HepG2 (cell line): ENCODE data around the gene C1orf35. TPM values are rescaled to one million over a fixed set of nuclear protein-coding genes. Genes with fewer than 3 reads are reported as not detected.

Experiments used
- CBX2 ChIP-seq, 2 experiments: fragments of 200-600 bp in 1 of 2; sonication (generic); formaldehyde crosslinking in 1 of 2; IDR thresholded peaks; 2 replicates each; pipeline versions ENCODE4 v1.7.0 to v1.8.1; 2018 to 2022; ENCODE audit warnings: low read depth in 2 of 2, low read length in 1 of 2, mild to moderate bottlenecking in 1 of 2, missing genetic modification reagents in 1 of 2
- ELF4 ChIP-seq: sonication (generic); formaldehyde crosslinking; IDR thresholded peaks from 2 replicates; pipeline ENCODE4 v1.5.0; 2020; ENCODE audit warnings: missing genetic modification reagents, mild to moderate bottlenecking, moderate library complexity, borderline replicate concordance
- GATA4 ChIP-seq: sonication (generic); IDR thresholded peaks from 2 replicates; pipeline ENCODE4 v1.6.1; 2016; ENCODE audit warnings: antibody characterized with exemption, low read depth, borderline replicate concordance
- HOXA3 ChIP-seq: sonication (generic); formaldehyde crosslinking; IDR thresholded peaks from 2 replicates; pipeline ENCODE4 v1.5.0; 2020; ENCODE audit warnings: missing genetic modification reagents
- KMT2A ChIP-seq: sonication (generic); formaldehyde crosslinking; IDR thresholded peaks from 2 replicates; pipeline ENCODE4 v1.4.0; 2020; ENCODE audit warnings: missing genetic modification reagents
- NR2F6 ChIP-seq, 2 experiments: IDR thresholded peaks; 2 replicates each; pipeline ENCODE4 v1.6.1; 2016; ENCODE audit warnings: antibody characterized with exemption in 1 of 2, mild to moderate bottlenecking in 1 of 2
- PAF1 ChIP-seq: IDR thresholded peaks from 2 replicates; pipeline ENCODE4 v1.6.1; 2016; ENCODE audit warnings: missing genetic modification reagents, missing compliant biosample characterization
- REL ChIP-seq: sonication (generic); formaldehyde crosslinking; conservative IDR thresholded peaks from 2 replicates; pipeline ENCODE4 v1.8.0; 2022; ENCODE audit warnings: mild to moderate bottlenecking, missing genetic modification reagents, moderate library complexity
- ZC3H13 ChIP-seq: sonication (generic); formaldehyde crosslinking; IDR thresholded peaks from 2 replicates; pipeline ENCODE4 v1.8.1; 2023; ENCODE audit warnings: mild to moderate bottlenecking, missing genetic modification reagents, moderate library complexity
- ZNF333 ChIP-seq: sonication (generic); formaldehyde crosslinking; IDR thresholded peaks from 2 replicates; pipeline ENCODE4 v1.4.0; 2020; ENCODE audit warnings: mild to moderate bottlenecking, missing genetic modification reagents, borderline replicate concordance
- ZNF431 ChIP-seq: sonication (generic); formaldehyde crosslinking; IDR thresholded peaks from 2 replicates; pipeline ENCODE4 v1.9.0; 2022; ENCODE audit warnings: missing genetic modification reagents, low read depth, mild to moderate bottlenecking, borderline replicate concordance
- ZNF558 ChIP-seq: sonication (generic); formaldehyde crosslinking; IDR thresholded peaks from 2 replicates; pipeline ENCODE4 v1.9.0; 2022; ENCODE audit warnings: mild to moderate bottlenecking, missing genetic modification reagents, borderline replicate concordance
- polyA plus RNA-seq, 8 experiments: library from polyadenylated mRNA; depleted of rRNA in 3 of 8; stranded (reverse) in 7 of 8; unstranded in 1 of 8; fragments of >200 nt; fragmentation: Illumina TruSeq in 4 of 8; extraction: Trizol in 4 of 8; gene quantifications; 2 replicates each; pipeline versions ENCODE4 v1.2.1 to v1.2.3, GENCODE V29; 2011 to 2016; ENCODE audit warnings: low read depth in 4 of 8, missing spikeins in 1 of 8, mixed read lengths in 1 of 8; ENCODE audit not compliant: insufficient read depth in 1 of 8
- total RNA-seq, 5 experiments: library from RNA; depleted of rRNA; stranded (reverse); fragments of >200 nt; fragmentation: Illumina TruSeq; extraction: Trizol; gene quantifications; 2 replicates each; pipeline ENCODE4 v1.2.3, GENCODE V29; 2016; ENCODE audit warnings: low read depth in 1 of 5
- TF ChIP-seq, protein P1 (sequence below): sonication (generic); formaldehyde crosslinking; IDR thresholded peaks from 2 replicates; pipeline ENCODE4 v1.5.0; 2020; ENCODE audit warnings: mild to moderate bottlenecking, missing genetic modification reagents, borderline replicate concordance
- TF ChIP-seq, protein P2 (sequence below): sonication (generic); formaldehyde crosslinking; IDR thresholded peaks from 2 replicates; pipeline ENCODE4 v1.4.0; 2020; ENCODE audit warnings: missing genetic modification reagents
- TF ChIP-seq, protein P3 (sequence below): sonication (generic); formaldehyde crosslinking; IDR thresholded peaks from 2 replicates; pipeline ENCODE4 v1.8.1; 2023; ENCODE audit warnings: mild to moderate bottlenecking, missing genetic modification reagents
- TF ChIP-seq, protein P4 (sequence below): sonication (generic); formaldehyde crosslinking; IDR thresholded peaks from 2 replicates; pipeline ENCODE4 v1.4.0; 2020; ENCODE audit warnings: mild to moderate bottlenecking, low read depth, missing genetic modification reagents
- TF ChIP-seq, protein P5 (sequence below): sonication (generic); formaldehyde crosslinking; IDR thresholded peaks from 2 replicates; pipeline ENCODE4 v1.4.0; 2020; ENCODE audit warnings: missing genetic modification reagents

C1orf35 gene
- total and polyA plus RNA-seq, 2 of the 13 experiments (the other 11 are each of a cell fraction or from before 2014, with no cell fraction given), result 8.1 to 19.3 TPM

DNA sequence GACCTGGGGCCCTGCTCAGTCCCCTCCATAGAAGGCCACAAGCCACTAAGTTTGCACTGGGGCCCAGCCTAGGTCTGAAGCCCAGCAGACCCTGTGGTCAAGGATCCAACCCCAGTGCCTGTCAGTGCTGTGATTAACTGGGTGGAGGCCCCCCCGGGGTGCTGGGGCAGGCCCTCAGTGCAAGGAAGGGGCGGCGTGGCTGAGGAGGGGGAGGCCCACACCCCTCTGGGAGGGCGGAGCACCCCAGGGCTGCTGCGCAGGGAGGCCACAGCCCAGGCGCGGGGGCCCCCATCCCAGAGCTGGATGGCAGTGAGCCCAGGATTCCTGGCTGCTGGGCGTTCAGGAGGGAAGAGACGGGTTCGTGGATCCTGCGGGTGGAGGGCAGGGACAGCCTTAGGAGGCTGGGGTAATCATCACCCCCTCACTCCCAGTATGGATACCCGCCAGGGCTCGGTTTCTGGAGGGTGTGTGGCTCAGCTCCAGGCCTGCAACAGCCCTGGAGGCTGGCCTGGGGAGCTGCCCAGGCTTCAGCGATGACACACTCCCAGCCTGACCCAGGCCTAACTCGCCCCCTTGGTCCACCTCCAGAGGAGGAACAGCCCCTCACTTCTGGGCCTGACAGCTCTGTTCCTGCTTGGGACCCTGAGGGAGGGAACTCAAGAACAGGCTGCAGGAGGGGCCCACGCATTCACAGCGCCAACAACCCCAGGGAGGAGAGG is 47.5 kb upstream of the C1orf35 start (continued):
- TF ChIP-seq ZNF558 (CRISPR knock-in tag) (0 out of 2 replicates have a peak, but pooled peaks have one; percentile 16), GATA4 (no peak), HOXA3 (peak; percentile 43; the same call in 1 of the 2 replicates), ZC3H13 (no peak), NR2F6 (IDR thresholded peaks at IDR 0.05) (0 out of 2 replicates have a peak, but pooled peaks have one; percentile 26), NR2F6 (CRISPR knock-in tag; IDR thresholded peaks at IDR 0.05) (no peak), ELF4 (no peak), PAF1 (CRISPR knock-in tag) (no peak), ZNF333 (0 out of 2 replicates have a peak, but pooled peaks have one; percentile 7), ZNF431 (CRISPR knock-in tag) (no peak), REL (CRISPR knock-in tag) (no peak), CBX2 (IDR thresholded peaks at IDR 0.05; ENCODE audit: low read depth, low read length) (no peak), CBX2 (CRISPR knock-in tag; IDR thresholded peaks at IDR 0.05; ENCODE audit: low read depth) (no peak), KMT2A (CRISPR knock-in tag) (no peak)
- TF ChIP-seq, protein P1, sequence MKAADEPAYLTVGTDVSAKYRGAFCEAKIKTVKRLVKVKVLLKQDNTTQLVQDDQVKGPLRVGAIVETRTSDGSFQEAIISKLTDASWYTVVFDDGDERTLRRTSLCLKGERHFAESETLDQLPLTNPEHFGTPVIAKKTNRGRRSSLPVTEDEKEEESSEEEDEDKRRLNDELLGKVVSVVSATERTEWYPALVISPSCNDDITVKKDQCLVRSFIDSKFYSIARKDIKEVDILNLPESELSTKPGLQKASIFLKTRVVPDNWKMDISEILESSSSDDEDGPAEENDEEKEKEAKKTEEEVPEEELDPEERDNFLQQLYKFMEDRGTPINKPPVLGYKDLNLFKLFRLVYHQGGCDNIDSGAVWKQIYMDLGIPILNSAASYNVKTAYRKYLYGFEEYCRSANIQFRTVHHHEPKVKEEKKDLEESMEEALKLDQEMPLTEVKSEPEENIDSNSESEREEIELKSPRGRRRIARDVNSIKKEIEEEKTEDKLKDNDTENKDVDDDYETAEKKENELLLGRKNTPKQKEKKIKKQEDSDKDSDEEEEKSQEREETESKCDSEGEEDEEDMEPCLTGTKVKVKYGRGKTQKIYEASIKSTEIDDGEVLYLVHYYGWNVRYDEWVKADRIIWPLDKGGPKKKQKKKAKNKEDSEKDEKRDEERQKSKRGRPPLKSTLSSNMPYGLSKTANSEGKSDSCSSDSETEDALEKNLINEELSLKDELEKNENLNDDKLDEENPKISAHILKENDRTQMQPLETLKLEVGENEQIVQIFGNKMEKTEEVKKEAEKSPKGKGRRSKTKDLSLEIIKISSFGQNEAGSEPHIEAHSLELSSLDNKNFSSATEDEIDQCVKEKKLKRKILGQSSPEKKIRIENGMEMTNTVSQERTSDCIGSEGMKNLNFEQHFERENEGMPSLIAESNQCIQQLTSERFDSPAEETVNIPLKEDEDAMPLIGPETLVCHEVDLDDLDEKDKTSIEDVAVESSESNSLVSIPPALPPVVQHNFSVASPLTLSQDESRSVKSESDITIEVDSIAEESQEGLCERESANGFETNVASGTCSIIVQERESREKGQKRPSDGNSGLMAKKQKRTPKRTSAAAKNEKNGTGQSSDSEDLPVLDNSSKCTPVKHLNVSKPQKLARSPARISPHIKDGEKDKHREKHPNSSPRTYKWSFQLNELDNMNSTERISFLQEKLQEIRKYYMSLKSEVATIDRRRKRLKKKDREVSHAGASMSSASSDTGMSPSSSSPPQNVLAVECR, result peak; percentile 10; the same call in 1 of the 2 replicates
- TF ChIP-seq, protein P2, sequence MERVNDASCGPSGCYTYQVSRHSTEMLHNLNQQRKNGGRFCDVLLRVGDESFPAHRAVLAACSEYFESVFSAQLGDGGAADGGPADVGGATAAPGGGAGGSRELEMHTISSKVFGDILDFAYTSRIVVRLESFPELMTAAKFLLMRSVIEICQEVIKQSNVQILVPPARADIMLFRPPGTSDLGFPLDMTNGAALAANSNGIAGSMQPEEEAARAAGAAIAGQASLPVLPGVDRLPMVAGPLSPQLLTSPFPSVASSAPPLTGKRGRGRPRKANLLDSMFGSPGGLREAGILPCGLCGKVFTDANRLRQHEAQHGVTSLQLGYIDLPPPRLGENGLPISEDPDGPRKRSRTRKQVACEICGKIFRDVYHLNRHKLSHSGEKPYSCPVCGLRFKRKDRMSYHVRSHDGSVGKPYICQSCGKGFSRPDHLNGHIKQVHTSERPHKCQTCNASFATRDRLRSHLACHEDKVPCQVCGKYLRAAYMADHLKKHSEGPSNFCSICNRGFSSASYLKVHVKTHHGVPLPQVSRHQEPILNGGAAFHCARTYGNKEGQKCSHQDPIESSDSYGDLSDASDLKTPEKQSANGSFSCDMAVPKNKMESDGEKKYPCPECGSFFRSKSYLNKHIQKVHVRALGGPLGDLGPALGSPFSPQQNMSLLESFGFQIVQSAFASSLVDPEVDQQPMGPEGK (CRISPR knock-in tag), result peak; percentile 74; the same call in 1 of the 2 replicates
- TF ChIP-seq, protein P3, sequence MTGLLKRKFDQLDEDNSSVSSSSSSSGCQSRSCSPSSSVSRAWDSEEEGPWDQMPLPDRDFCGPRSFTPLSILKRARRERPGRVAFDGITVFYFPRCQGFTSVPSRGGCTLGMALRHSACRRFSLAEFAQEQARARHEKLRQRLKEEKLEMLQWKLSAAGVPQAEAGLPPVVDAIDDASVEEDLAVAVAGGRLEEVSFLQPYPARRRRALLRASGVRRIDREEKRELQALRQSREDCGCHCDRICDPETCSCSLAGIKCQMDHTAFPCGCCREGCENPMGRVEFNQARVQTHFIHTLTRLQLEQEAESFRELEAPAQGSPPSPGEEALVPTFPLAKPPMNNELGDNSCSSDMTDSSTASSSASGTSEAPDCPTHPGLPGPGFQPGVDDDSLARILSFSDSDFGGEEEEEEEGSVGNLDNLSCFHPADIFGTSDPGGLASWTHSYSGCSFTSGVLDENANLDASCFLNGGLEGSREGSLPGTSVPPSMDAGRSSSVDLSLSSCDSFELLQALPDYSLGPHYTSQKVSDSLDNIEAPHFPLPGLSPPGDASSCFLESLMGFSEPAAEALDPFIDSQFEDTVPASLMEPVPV (CRISPR knock-in tag), result no peak
- TF ChIP-seq, protein P4, sequence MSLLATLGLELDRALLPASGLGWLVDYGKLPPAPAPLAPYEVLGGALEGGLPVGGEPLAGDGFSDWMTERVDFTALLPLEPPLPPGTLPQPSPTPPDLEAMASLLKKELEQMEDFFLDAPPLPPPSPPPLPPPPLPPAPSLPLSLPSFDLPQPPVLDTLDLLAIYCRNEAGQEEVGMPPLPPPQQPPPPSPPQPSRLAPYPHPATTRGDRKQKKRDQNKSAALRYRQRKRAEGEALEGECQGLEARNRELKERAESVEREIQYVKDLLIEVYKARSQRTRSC (CRISPR knock-in tag), result no peak
- TF ChIP-seq, protein P5, sequence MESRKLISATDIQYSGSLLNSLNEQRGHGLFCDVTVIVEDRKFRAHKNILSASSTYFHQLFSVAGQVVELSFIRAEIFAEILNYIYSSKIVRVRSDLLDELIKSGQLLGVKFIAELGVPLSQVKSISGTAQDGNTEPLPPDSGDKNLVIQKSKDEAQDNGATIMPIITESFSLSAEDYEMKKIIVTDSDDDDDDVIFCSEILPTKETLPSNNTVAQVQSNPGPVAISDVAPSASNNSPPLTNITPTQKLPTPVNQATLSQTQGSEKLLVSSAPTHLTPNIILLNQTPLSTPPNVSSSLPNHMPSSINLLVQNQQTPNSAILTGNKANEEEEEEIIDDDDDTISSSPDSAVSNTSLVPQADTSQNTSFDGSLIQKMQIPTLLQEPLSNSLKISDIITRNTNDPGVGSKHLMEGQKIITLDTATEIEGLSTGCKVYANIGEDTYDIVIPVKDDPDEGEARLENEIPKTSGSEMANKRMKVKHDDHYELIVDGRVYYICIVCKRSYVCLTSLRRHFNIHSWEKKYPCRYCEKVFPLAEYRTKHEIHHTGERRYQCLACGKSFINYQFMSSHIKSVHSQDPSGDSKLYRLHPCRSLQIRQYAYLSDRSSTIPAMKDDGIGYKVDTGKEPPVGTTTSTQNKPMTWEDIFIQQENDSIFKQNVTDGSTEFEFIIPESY (CRISPR knock-in tag), result no peak
